Natural killer cell (primary cell): ENCODE measurements around the gene NPFFR1. TPM values are rescaled to one million over a fixed set of nuclear protein-coding genes. Genes with fewer than 3 reads are reported as not detected.

Experiments used
- ATAC-seq, 3 donors: fragments of 150-1000 bp in 2 of 3; fragments of 200-7000 bp in 1 of 3; cut with Tn5 transposase; 1 replicate in 1 of 3; 2 replicates in 2 of 3; pipeline ENCODE4 v1.10.0; 2021; ENCODE audit warnings: mild to moderate bottlenecking in 2 of 3, moderate library complexity in 2 of 3
- DNase-seq, 2 donors: peaks; one replicate each; pipeline versions ENCODE4 v3.0.0 to v3.0.0-alpha.2; 2013 to 2021; ENCODE audit warnings: mixed read lengths in 1 of 2
- H3K27ac ChIP-seq: one replicate; pipeline ENCODE4 v1.5.1; 2013; ENCODE audit warnings: mild to moderate bottlenecking, low read length
- H3K27me3 ChIP-seq: one replicate; pipeline ENCODE4 v1.6.1; 2013; ENCODE audit warnings: low read length; ENCODE audit not compliant: control insufficient read depth, insufficient read depth
- H3K36me3 ChIP-seq: one replicate; pipeline ENCODE4 v1.6.1; 2013; ENCODE audit warnings: low read length; ENCODE audit not compliant: control insufficient read depth, insufficient read depth
- H3K4me1 ChIP-seq: one replicate; pipeline ENCODE4 v1.6.1; 2013; ENCODE audit warnings: low read length; ENCODE audit not compliant: control insufficient read depth, insufficient read depth
- H3K4me3 ChIP-seq: one replicate; pipeline ENCODE4 v1.5.1; 2013; ENCODE audit warnings: low read length
- H3K9me3 ChIP-seq: one replicate; pipeline ENCODE4 v1.6.1; 2013; ENCODE audit warnings: low read length; ENCODE audit not compliant: control insufficient read depth, insufficient read depth
- H3K27ac Mint-ChIP-seq, 2 donors: one replicate each; pipeline ENCODE4 v1.8.0; 2022; ENCODE audit warnings: mild to moderate bottlenecking in 2 of 2, mixed read lengths in 2 of 2, moderate library complexity in 1 of 2
- H3K27me3 Mint-ChIP-seq, 2 donors: one replicate each; pipeline ENCODE4 v1.8.0; 2022; ENCODE audit warnings: low read depth in 2 of 2, mixed read lengths in 2 of 2
- H3K36me3 Mint-ChIP-seq: one replicate; pipeline ENCODE4 v1.8.0; 2022; ENCODE audit warnings: mixed read lengths
- H3K4me1 Mint-ChIP-seq, 2 donors: one replicate each; pipeline ENCODE4 v1.8.0; 2022; ENCODE audit warnings: mixed read lengths in 2 of 2
- H3K4me3 Mint-ChIP-seq: one replicate; pipeline ENCODE4 v1.8.0; 2022; ENCODE audit warnings: mild to moderate bottlenecking, moderate library complexity, mixed read lengths
- H3K9me3 Mint-ChIP-seq, 2 donors: one replicate each; pipeline ENCODE4 v1.8.0; 2022; ENCODE audit warnings: mixed read lengths in 2 of 2
- WGBS: methylation state at CpG from one replicate; pipeline ENCODE4 v1.1.7; 2013; ENCODE audit warnings: missing lambda C conversion rate; ENCODE audit not compliant: insufficient coverage; 5-methylcytosine and 5-hydroxymethylcytosine counted together
- intact Hi-C: fragments of 100-400 bp; cut with micrococcal nuclease; formaldehyde crosslinking; loops from one replicate; pipeline ENCODE4 v1.14.2; 2022
- total RNA-seq, 4 donors: library from RNA; stranded (reverse); fragments of 120-200 nt in 1 of 4; gene quantifications; one replicate each; pipeline versions ENCODE4 v1.2.3 to v1.2.4, GENCODE V29; 2013 to 2022
- TF ChIP-seq, protein P1 (sequence below): fragments of 200-600 bp; IDR thresholded peaks from one replicate; pipeline ENCODE4 v1.8.0; 2022; ENCODE audit warnings: antibody characterized with exemption

NPFFR1 gene
- total RNA-seq, 3 donors from 2014 or later (not counting 1 experiment from before 2014, with no cell fraction given): 0.05 TPM; not detected in 2

GRCh38 chr10:70256463-70256862 lies 27.3 kb downstream of the NPFFR1 start:
- peaks cover 9% of the 10 kb centered on the region for H3K4me1 ChIP-seq
- H3K36me3 Mint-ChIP-seq: no peaks in the 10 kb centered on the region
- peaks cover 25% of the 10 kb centered on the region for H3K27me3 ChIP-seq
- H3K4me3 ChIP-seq: no peak overlapping the region
- no peaks in the 10 kb centered on the region for H3K36me3 ChIP-seq
- no peaks in the 10 kb centered on the region for H3K9me3 ChIP-seq
- peak overlapping the region; percentile 53 for H3K4me3 Mint-ChIP-seq
- H3K27ac ChIP-seq: no peak overlapping the region
- no peak overlapping the region for H3K27ac Mint-ChIP-seq
- TF ChIP-seq, protein P1, sequence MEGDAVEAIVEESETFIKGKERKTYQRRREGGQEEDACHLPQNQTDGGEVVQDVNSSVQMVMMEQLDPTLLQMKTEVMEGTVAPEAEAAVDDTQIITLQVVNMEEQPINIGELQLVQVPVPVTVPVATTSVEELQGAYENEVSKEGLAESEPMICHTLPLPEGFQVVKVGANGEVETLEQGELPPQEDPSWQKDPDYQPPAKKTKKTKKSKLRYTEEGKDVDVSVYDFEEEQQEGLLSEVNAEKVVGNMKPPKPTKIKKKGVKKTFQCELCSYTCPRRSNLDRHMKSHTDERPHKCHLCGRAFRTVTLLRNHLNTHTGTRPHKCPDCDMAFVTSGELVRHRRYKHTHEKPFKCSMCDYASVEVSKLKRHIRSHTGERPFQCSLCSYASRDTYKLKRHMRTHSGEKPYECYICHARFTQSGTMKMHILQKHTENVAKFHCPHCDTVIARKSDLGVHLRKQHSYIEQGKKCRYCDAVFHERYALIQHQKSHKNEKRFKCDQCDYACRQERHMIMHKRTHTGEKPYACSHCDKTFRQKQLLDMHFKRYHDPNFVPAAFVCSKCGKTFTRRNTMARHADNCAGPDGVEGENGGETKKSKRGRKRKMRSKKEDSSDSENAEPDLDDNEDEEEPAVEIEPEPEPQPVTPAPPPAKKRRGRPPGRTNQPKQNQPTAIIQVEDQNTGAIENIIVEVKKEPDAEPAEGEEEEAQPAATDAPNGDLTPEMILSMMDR: no peak
- WGBS: 78% methylated on average over 2 of the region's 2 CpGs
- peaks cover 2 to 3% of the 10 kb centered on the region in 2 donors for H3K9me3 Mint-ChIP-seq
- ATAC-seq (no peak), DNase-seq (no peak)
- intact Hi-C loops: no loop called here
- peaks cover 0 to 8% of the 10 kb centered on the region in 2 donors for H3K4me1 Mint-ChIP-seq
- peaks cover 37 to 51% of the 10 kb centered on the region in 2 donors for H3K27me3 Mint-ChIP-seq

DNA sequence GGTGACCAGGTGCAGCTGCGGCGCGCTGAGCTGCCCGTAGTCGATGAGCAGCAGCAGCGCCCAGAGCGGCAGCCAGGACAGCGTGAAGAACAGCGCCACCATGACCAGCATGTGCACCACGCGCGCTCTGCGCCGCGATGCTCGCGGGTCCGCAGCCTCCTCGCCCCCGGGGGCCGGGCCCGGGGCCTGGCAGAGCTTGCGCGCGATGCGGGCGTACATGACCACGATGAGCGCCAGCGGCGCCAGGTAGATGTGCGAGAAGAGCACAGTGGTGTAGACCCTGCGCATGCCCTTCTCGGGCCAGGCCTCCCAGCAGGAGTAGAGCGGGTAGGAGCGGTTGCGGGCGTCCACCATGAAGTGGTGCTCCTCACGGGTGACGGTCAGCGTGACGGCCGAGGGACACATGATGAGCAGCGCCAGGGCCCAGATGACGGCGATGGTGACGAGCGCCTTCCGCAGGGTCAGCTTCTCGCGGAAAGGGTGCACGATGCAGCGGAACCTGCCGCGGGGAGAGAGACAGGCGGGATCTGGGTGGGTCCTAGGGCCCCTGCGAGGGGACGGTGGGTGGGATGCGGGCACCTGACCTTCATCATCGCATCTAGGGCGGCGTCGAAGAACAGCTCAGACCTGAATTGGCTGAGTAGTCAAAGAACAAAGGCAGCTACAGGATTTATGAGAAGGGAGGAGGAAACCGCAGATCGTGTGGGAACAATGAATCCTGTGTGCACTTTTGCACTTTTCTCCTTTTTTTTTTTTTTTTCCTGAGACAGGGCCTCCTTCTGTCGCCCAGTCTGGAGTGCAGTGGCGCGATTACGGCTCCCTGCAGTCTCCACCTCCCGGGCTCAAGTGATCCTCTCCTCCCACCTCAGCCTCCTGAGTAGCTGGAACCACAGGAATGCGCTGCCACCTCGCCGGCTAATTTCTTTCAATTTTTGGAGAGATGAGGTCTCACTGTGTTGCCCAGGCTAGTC lies 28.2 kb downstream of the NPFFR1 start:
- Histone ChIP-seq H3K36me3 (no peaks in the 10 kb centered on the region), H3K27ac (no peak overlapping the region), H3K9me3 (no peaks in the 10 kb centered on the region), H3K4me1 (peaks cover 9% of the 10 kb centered on the region), H3K27me3 (peaks cover 25% of the 10 kb centered on the region), H3K4me3 (no peak overlapping the region)
- Mint-ChIP-seq H3K4me3 (peak overlapping the region; percentile 43), H3K4me1 (peaks cover 0 to 8% of the 10 kb centered on the region in 2 donors), H3K9me3 (no peaks in the 10 kb centered on the region), H3K36me3 (no peaks in the 10 kb centered on the region), H3K27me3 (peaks cover 34 to 56% of the 10 kb centered on the region in 2 donors), H3K27ac (no peak overlapping the region)
- DNase-seq (peak in 1 of 2 donors; percentile 51), ATAC-seq (peak; percentile 52 to 85 (median 62))
- 11% methylated on average over 73 of the region's 73 CpGs for WGBS
- TF ChIP-seq, protein P1: no peak
- intact Hi-C loops: no loop called here

GRCh38 chr10:70254778-70255328 lies 29.0 kb downstream of the NPFFR1 start:
- Histone ChIP-seq H3K27ac (no peak overlapping the region), H3K4me3 (no peak overlapping the region), H3K9me3 (no peaks in the 10 kb centered on the region), H3K36me3 (no peaks in the 10 kb centered on the region), H3K27me3 (peaks cover 25% of the 10 kb centered on the region), H3K4me1 (peaks cover 9% of the 10 kb centered on the region)
- TF ChIP-seq, protein P1: no peak
- Mint-ChIP-seq H3K9me3 (no peaks in the 10 kb centered on the region), H3K27me3 (peaks cover 34 to 64% of the 10 kb centered on the region in 2 donors), H3K27ac (no peak overlapping the region), H3K4me3 (peak overlapping the region; percentile 43), H3K4me1 (peaks cover 0 to 8% of the 10 kb centered on the region in 2 donors), H3K36me3 (no peaks in the 10 kb centered on the region)
- DNase-seq (no peak), ATAC-seq (no peak)
- intact Hi-C loops: no loop called here
- WGBS: 38% methylated on average over 37 of the region's 40 CpGs
